Stomach (tissue), 9 donors: ENCODE measurements around the gene L3MBTL4. TPM values are rescaled to one million over a fixed set of nuclear protein-coding genes. Genes with fewer than 3 reads are reported as not detected.

Experiments used
- DNase-seq, 2 donors: peaks; one replicate each; pipeline versions ENCODE4 v3.0.0 to v3.0.0-alpha.2; 2013 to 2019
- H3K27ac ChIP-seq, 5 donors: fragments of 200-600 bp in 4 of 5; sonication (generic) in 4 of 5; one replicate each; pipeline ENCODE4 v1.5.1; 2013 to 2019; ENCODE audit warnings: mild to moderate bottlenecking in 1 of 5, moderate library complexity in 1 of 5
- H3K27me3 ChIP-seq, 3 donors: fragments of 200-600 bp; sonication (generic); one replicate each; pipeline ENCODE4 v1.5.1; 2017 to 2019; ENCODE audit warnings: mixed run types in 1 of 3
- H3K36me3 ChIP-seq, 4 donors: fragments of 200-600 bp; sonication (generic); 1 replicate in 3 of 4; 2 replicates in 1 of 4; pipeline ENCODE4 v1.5.1; 2016 to 2019
- H3K4me1 ChIP-seq, 4 donors: fragments of 200-600 bp; sonication (generic); one replicate each; pipeline ENCODE4 v1.5.1; 2016 to 2019
- H3K4me3 ChIP-seq, 4 donors: fragments of 200-600 bp; sonication (generic) in 3 of 4; one replicate each; pipeline ENCODE4 v1.5.1; 2016 to 2019; ENCODE audit warnings: mild to moderate bottlenecking in 1 of 4
- H3K9me3 ChIP-seq, 4 donors: fragments of 200-600 bp; sonication (generic); one replicate each; pipeline ENCODE4 v1.5.1; 2016 to 2019
- CTCF ChIP-seq, 7 experiments: fragments of 450-650 bp in 4 of 7; fragments of 200-600 bp in 3 of 7; sonication (generic) in 3 of 7; IDR thresholded peaks; one replicate each; pipeline ENCODE4 v1.5.1; 2016 to 2019; ENCODE audit warnings: antibody characterized with exemption in 7 of 7, control low read depth in 2 of 7, mild to moderate bottlenecking in 1 of 7
- EP300 ChIP-seq: sonication (generic); formaldehyde crosslinking; IDR thresholded peaks from one replicate; pipeline ENCODE4 v1.6.1; 2017; ENCODE audit warnings: antibody characterized with exemption
- POLR2A ChIP-seq, 4 donors: fragments of 450-650 bp; IDR thresholded peaks; one replicate each; pipeline ENCODE4 v1.6.1; 2016; ENCODE audit warnings: antibody characterized with exemption in 4 of 4, control low read depth in 2 of 4, mild to moderate bottlenecking in 1 of 4, moderate library complexity in 1 of 4
- POLR2AphosphoS5 ChIP-seq, 3 donors: sonication (generic); formaldehyde crosslinking; IDR thresholded peaks; one replicate each; pipeline ENCODE4 v1.6.1; 2016; ENCODE audit warnings: antibody characterized with exemption in 3 of 3
- WGBS, 5 donors: extraction: QIAGEN DNeasy Blood & Tissue Kit in 3 of 5; methylation state at CpG; one replicate each; pipeline versions ENCODE4 v1.1.5 to v1.1.7; 2013 to 2018; 5-methylcytosine and 5-hydroxymethylcytosine counted together
- intact Hi-C: fragments of 100-400 bp; cut with DNase I; formaldehyde crosslinking; loops from one replicate; pipeline ENCODE4 v1.15.1; 2023; ENCODE audit warnings: low total_unique reads
- polyA plus RNA-seq, 3 donors: library from polyadenylated mRNA; stranded (reverse); fragments of 200-250 nt; gene quantifications; one replicate each; pipeline ENCODE4 v1.2.3, GENCODE V29; 2013
- total RNA-seq, 5 donors: library from RNA; depleted of rRNA; stranded (reverse); fragments of >200 nt; gene quantifications; one replicate each; pipeline versions ENCODE4 v1.1.0 to v1.2.3, GENCODE V29; 2014 to 2016
- donor health status: healthy with polysubstance abuse.
- donor health status: Bipolar disorder and iron deficiency.
- donor health status: healthy.

L3MBTL4 gene
- total and polyA plus RNA-seq, 8 donors, result 1.9 to 23.3 (median 7.6) TPM

- H3K36me3 ChIP-seq, result peaks cover 0 to 18% (median 5%) of the 10 kb centered on the region in 4 donors
- intact Hi-C loops, result no loop called here
- no peaks in the 10 kb centered on the region for H3K27me3 ChIP-seq
- no peak for TF ChIP-seq CTCF (IDR thresholded peaks at IDR 0.05)
- TF ChIP-seq POLR2AphosphoS5 (IDR thresholded peaks at IDR 0.05), result no peak
- no peak for TF ChIP-seq POLR2A (IDR thresholded peaks at IDR 0.05)
- no peak for TF ChIP-seq EP300
- 88 to 91% (median 90%) methylated on average over 4 to 6 of the region's 6 CpGs for WGBS, 5 donors
- no peak for DNase-seq
- no peaks in the 10 kb centered on the region for H3K9me3 ChIP-seq
- H3K27ac ChIP-seq, result no peak overlapping the region
- H3K4me3 ChIP-seq, result no peak overlapping the region
- H3K4me1 ChIP-seq, result no peaks in the 10 kb centered on the region
Measured at GRCh38 chr18:5958822-5959221, 455.9 kb downstream of the L3MBTL4 start.

DNA sequence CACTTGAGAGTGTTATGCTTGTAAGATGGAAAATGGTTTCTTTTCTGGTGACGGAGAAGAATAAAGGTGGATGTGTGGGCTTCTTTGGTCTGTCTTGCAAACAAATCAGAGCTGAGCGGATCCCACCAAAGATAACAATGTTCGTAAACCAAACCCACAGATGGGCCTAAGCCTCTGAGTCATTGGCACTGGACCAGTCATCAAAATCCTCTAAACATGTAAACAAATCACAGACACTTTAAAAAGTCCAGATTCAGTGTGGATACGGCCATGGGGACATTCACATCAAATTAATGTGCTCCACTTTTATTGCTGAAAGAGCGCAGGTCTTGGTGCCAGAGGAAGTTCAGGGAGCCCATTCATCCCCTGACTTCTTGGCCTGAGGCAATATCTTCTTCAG lies 458.9 kb downstream of the L3MBTL4 start:
- Histone ChIP-seq H3K27ac (no peak overlapping the region), H3K36me3 (peaks cover 0 to 18% (median 5%) of the 10 kb centered on the region in 4 donors), H3K27me3 (no peaks in the 10 kb centered on the region), H3K4me3 (no peak overlapping the region), H3K9me3 (no peaks in the 10 kb centered on the region), H3K4me1 (no peaks in the 10 kb centered on the region)
- TF ChIP-seq EP300, result no peak
- no peak for TF ChIP-seq POLR2AphosphoS5 (IDR thresholded peaks at IDR 0.05)
- no peak for TF ChIP-seq POLR2A (IDR thresholded peaks at IDR 0.05)
- no peak for TF ChIP-seq CTCF (IDR thresholded peaks at IDR 0.05)
- no peak for DNase-seq
- intact Hi-C loops, result no loop called here
- WGBS, 5 donors, result 76 to 85% (median 80%) methylated on average over 5 of the region's 5 CpGs

GRCh38 chr18:5951515-5952091 lies 463.1 kb downstream of the L3MBTL4 start:
- no peak for TF ChIP-seq POLR2AphosphoS5 (IDR thresholded peaks at IDR 0.05)
- no peak for TF ChIP-seq POLR2A (IDR thresholded peaks at IDR 0.05)
- no peak for TF ChIP-seq CTCF (IDR thresholded peaks at IDR 0.05)
- no peak for TF ChIP-seq EP300
- Histone ChIP-seq H3K27ac (no peak overlapping the region), H3K4me1 (no peaks in the 10 kb centered on the region), H3K9me3 (no peaks in the 10 kb centered on the region), H3K36me3 (peaks cover 0 to 14% (median 5%) of the 10 kb centered on the region in 4 donors), H3K4me3 (no peak overlapping the region), H3K27me3 (no peaks in the 10 kb centered on the region)
- no peak for DNase-seq
- intact Hi-C loops, result no loop called here
- 85 to 91% (median 90%) methylated on average over 4 of the region's 4 CpGs for whole genome bisulfite sequencing, 5 donors

DNA sequence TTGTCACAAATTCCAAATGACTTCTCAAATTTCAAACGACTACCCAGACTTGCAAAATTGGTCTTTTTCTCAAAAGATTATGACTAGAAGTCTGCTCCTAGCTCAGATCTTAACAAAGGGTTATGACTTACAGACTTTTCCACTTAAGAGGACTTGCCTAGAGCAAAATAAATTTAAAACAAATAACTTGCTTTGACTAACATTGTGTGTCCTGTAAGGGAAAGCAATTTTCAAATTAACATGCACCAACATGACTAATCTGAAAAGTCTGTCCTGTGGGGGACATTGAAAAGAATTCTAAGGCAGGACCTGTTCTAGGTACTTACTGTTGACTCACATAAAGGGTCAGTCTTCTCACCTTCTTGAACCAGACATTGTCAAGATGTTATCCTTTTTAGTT lies 465.9 kb downstream of the L3MBTL4 start:
- DNase-seq, result no peak
- Histone ChIP-seq H3K27me3 (peaks cover 0 to under 1% (median 0%) of the 10 kb centered on the region in 3 donors), H3K36me3 (no peaks in the 10 kb centered on the region), H3K4me1 (no peaks in the 10 kb centered on the region), H3K9me3 (no peaks in the 10 kb centered on the region), H3K4me3 (no peak overlapping the region), H3K27ac (no peak overlapping the region)
- TF ChIP-seq POLR2A (IDR thresholded peaks at IDR 0.05), result no peak
- no peak for TF ChIP-seq POLR2AphosphoS5 (IDR thresholded peaks at IDR 0.05)
- TF ChIP-seq EP300, result no peak
- intact Hi-C loops, result no loop called here
- WGBS, 5 donors, result 0 to 21% (median 2%) methylated on average over 1 of the region's 1 CpG

DNA sequence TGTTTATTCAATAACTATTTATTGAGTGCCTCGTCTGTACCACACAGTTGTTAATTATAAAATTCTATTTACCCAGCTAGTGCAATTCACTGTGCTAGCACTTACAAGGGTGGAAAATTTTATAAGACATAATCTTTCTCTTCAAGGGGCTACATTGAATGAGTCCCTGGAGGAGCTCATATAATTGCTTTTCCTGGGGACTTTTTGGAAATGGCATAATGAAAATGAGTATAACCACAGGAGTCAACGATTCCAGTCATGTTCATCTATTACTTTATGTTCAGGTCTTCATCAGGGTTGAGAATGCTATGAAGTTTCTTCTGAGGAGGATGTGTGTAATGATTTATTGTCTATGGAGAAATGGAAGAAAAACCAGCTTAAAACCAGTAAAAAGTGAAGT lies 466.5 kb downstream of the L3MBTL4 start:
- TF ChIP-seq CTCF (IDR thresholded peaks at IDR 0.05), result no peak
- TF ChIP-seq POLR2AphosphoS5 (IDR thresholded peaks at IDR 0.05), result no peak
- TF ChIP-seq EP300, result no peak
- TF ChIP-seq POLR2A (IDR thresholded peaks at IDR 0.05), result no peak
- Histone ChIP-seq H3K9me3 (no peaks in the 10 kb centered on the region), H3K27ac (no peak overlapping the region), H3K36me3 (no peaks in the 10 kb centered on the region), H3K27me3 (peaks cover 0 to 5% (median 0%) of the 10 kb centered on the region in 3 donors), H3K4me3 (no peak overlapping the region), H3K4me1 (no peaks in the 10 kb centered on the region)
- WGBS, 5 donors, result 54 to 73% (median 64%) methylated on average over 2 of the region's 2 CpGs
- no peak for DNase-seq
- intact Hi-C loops, result no loop called here
